ENCODE data around the gene CCPG1. TPM values are rescaled to one million over a fixed set of nuclear protein-coding genes. Genes with fewer than 3 reads are reported as not detected.
A peak's percentile ranks its signal among the peaks of the same experiment; 100 is the strongest.

CCPG1 gene
- polyA plus RNA-seq, 1 donor (not counting 4 experiments of a cell fraction or from before 2014, with no cell fraction given) = 12.4 TPM

- Histone ChIP-seq H3K9me3 (ENCODE audit: control insufficient read depth, low read depth, low read length) (no peaks in the 10 kb centered on the region), H3K27me3 (ENCODE audit: control insufficient read depth, extremely low read depth, insufficient read depth, low read length) (no peaks in the 10 kb centered on the region), H3K79me2 (ENCODE audit: control insufficient read depth, insufficient read depth, low read length) (no peaks in the 10 kb centered on the region), H3K4me1 (ENCODE audit: control insufficient read depth, extremely low read depth, insufficient read depth, low read length) (peaks cover 11% of the 10 kb centered on the region), H3K36me3 (ENCODE audit: control insufficient read depth in 2 of 2, extremely low read depth in 1 of 2, insufficient read depth in 2 of 2, low read length in 2 of 2) (no peaks in the 10 kb centered on the region), H4K20me1 (ENCODE audit: control insufficient read depth, extremely low read depth, insufficient read depth, low read length) (no peaks in the 10 kb centered on the region), H2AFZ (ENCODE audit: control insufficient read depth, low read length) (no peak overlapping the region), H3K4me3 (ENCODE audit: control insufficient read depth in 2 of 3, extremely low read depth in 1 of 3, insufficient read depth in 2 of 3, low read depth in 1 of 3, low read length in 3 of 3) (no peak overlapping the region), H3K9me1 (ENCODE audit: control insufficient read depth, extremely low read depth, insufficient read depth, low read length) (no peaks in the 10 kb centered on the region), H3K9ac (ENCODE audit: control insufficient read depth, extremely low read depth, insufficient read depth, low read length) (no peak overlapping the region), H3K4me2 (ENCODE audit: control insufficient read depth, extremely low read depth, insufficient read depth, low read depth, low read length) (no peak overlapping the region), H3K27ac (ENCODE audit: control insufficient read depth, insufficient read depth, low read length) (peak overlapping the region; percentile 42)
- FAIRE-seq (no peak), DNase-seq (ENCODE audit: low read depth, low spot score) (peak; percentile 44)
- TF ChIP-seq, protein P1, sequence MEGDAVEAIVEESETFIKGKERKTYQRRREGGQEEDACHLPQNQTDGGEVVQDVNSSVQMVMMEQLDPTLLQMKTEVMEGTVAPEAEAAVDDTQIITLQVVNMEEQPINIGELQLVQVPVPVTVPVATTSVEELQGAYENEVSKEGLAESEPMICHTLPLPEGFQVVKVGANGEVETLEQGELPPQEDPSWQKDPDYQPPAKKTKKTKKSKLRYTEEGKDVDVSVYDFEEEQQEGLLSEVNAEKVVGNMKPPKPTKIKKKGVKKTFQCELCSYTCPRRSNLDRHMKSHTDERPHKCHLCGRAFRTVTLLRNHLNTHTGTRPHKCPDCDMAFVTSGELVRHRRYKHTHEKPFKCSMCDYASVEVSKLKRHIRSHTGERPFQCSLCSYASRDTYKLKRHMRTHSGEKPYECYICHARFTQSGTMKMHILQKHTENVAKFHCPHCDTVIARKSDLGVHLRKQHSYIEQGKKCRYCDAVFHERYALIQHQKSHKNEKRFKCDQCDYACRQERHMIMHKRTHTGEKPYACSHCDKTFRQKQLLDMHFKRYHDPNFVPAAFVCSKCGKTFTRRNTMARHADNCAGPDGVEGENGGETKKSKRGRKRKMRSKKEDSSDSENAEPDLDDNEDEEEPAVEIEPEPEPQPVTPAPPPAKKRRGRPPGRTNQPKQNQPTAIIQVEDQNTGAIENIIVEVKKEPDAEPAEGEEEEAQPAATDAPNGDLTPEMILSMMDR (optimal IDR thresholded peaks at IDR 0.05 in 1 of 3, IDR thresholded peaks at IDR 0.05 in 1 of 3, conservative IDR thresholded peaks at IDR 0.05 in 1 of 3; ENCODE audit: extremely low read depth in 1 of 3, insufficient read depth in 2 of 3, low read length in 3 of 3) = no peak
- no peak for TF ChIP-seq EZH2 (IDR thresholded peaks at IDR 0.05; ENCODE audit: low read length)
- dilution Hi-C loops (cut with MboI; ENCODE audit: extremely low pct_ligation_motif_present, low sequenced_read_pairs) = no loop called here
Observed at GRCh38 chr15:55389264-55389607, 18.9 kb downstream of the CCPG1 start.

DNA sequence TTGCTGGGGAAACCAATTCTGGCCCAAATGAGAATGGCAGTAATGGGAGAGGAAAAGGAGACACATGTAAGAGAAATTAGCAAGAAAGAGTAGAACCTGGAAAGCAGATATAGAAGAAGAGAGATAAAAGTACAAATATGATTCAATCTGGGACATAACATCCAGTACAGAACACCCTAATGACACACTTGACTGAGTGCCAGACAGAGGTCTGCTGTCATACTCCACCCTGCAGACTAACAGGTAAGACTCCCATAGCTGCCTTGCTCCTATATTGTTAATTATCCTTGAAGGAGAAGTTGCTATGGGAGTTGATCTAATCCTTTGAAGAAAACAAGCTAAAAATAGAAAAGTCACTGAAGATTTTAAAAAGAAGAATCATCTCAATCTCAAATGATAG lies 21.1 kb downstream of the CCPG1 start:
- no peak overlapping the region for H2AFZ ChIP-seq (ENCODE audit: control insufficient read depth, low read length)
- dilution Hi-C loops (cut with MboI; ENCODE audit: extremely low pct_ligation_motif_present, low sequenced_read_pairs) = no loop called here
- no peaks in the 10 kb centered on the region for H3K79me2 ChIP-seq (ENCODE audit: control insufficient read depth, insufficient read depth, low read length)
- no peaks in the 10 kb centered on the region for H3K9me3 ChIP-seq (ENCODE audit: control insufficient read depth, low read depth, low read length)
- no peak for FAIRE-seq
- TF ChIP-seq, protein P1 (optimal IDR thresholded peaks at IDR 0.05 in 1 of 3, IDR thresholded peaks at IDR 0.05 in 1 of 3, conservative IDR thresholded peaks at IDR 0.05 in 1 of 3; ENCODE audit: extremely low read depth in 1 of 3, insufficient read depth in 2 of 3, low read length in 3 of 3) = no peak
- no peak for TF ChIP-seq EZH2 (IDR thresholded peaks at IDR 0.05; ENCODE audit: low read length)
- DNase-seq (ENCODE audit: low read depth, low spot score) = no peak
- no peaks in the 10 kb centered on the region for H4K20me1 ChIP-seq (ENCODE audit: control insufficient read depth, extremely low read depth, insufficient read depth, low read length)
- no peak overlapping the region for H3K9ac ChIP-seq (ENCODE audit: control insufficient read depth, extremely low read depth, insufficient read depth, low read length)
- no peak overlapping the region for H3K4me2 ChIP-seq (ENCODE audit: control insufficient read depth, extremely low read depth, insufficient read depth, low read depth, low read length)
- no peaks in the 10 kb centered on the region for H3K36me3 ChIP-seq (ENCODE audit: control insufficient read depth in 2 of 2, extremely low read depth in 1 of 2, insufficient read depth in 2 of 2, low read length in 2 of 2)
- H3K4me1 ChIP-seq (ENCODE audit: control insufficient read depth, extremely low read depth, insufficient read depth, low read length) = peaks cover 11% of the 10 kb centered on the region
- no peaks in the 10 kb centered on the region for H3K9me1 ChIP-seq (ENCODE audit: control insufficient read depth, extremely low read depth, insufficient read depth, low read length)
- no peaks in the 10 kb centered on the region for H3K27me3 ChIP-seq (ENCODE audit: control insufficient read depth, extremely low read depth, insufficient read depth, low read length)
- H3K27ac ChIP-seq (ENCODE audit: control insufficient read depth, insufficient read depth, low read length) = no peak overlapping the region
- no peak overlapping the region for H3K4me3 ChIP-seq (ENCODE audit: control insufficient read depth in 2 of 3, extremely low read depth in 1 of 3, insufficient read depth in 2 of 3, low read depth in 1 of 3, low read length in 3 of 3)
